Activated gamma-delta T cell (primary cell): Measurements from ENCODE around the gene SFSWAP.

Experiments used
- DNase-seq: peaks from one replicate; lab custom pipeline; 2025; lab: John Stamatoyannopoulos, UW

The SFSWAP gene

GRCh38 chr12:131833896-131834641 lies 123.2 kb downstream of the SFSWAP start:
- DNase-seq, result no peak

GRCh38 chr12:131834798-131835615 lies 124.1 kb downstream of the SFSWAP start:
- no peak for DNase-seq

- no peak for DNase-seq
Observed at GRCh38 chr12:131835616-131836171, 124.8 kb downstream of the SFSWAP start.

- no peak for DNase-seq
Observed at GRCh38 chr12:131836193-131836592, 125.3 kb downstream of the SFSWAP start.

GRCh38 chr12:131836714-131837397 lies 126.0 kb downstream of the SFSWAP start:
- no peak for DNase-seq

GRCh38 chr12:131840643-131841416 lies 129.9 kb downstream of the SFSWAP start:
- no peak for DNase-seq

- DNase-seq, result no peak
Observed at GRCh38 chr12:131841547-131841946, 130.7 kb downstream of the SFSWAP start.

- no peak for DNase-seq
Observed at GRCh38 chr12:131842169-131842568, 131.3 kb downstream of the SFSWAP start.

GRCh38 chr12:131843527-131843926 lies 132.6 kb downstream of the SFSWAP start:
- DNase-seq, result no peak

- DNase-seq, result no peak
Observed at GRCh38 chr12:131844140-131844539, 133.2 kb downstream of the SFSWAP start.

GRCh38 chr12:131844656-131845055 lies 133.8 kb downstream of the SFSWAP start:
- DNase-seq, result no peak

- no peak for DNase-seq
Observed at GRCh38 chr12:131845121-131845520, 134.2 kb downstream of the SFSWAP start.

- no peak for DNase-seq
Observed at GRCh38 chr12:131847456-131847855, 136.6 kb downstream of the SFSWAP start.

GRCh38 chr12:131848753-131849152 lies 137.9 kb downstream of the SFSWAP start:
- DNase-seq, result no peak
